HG03354 (cell line): ENCODE measurements around the gene CFAP251.

Experiments
- ATAC-seq: cut with Tn5 transposase; IDR thresholded peaks from one replicate; pipeline ENCODE4 v1.9.1; 2021; ENCODE audit warnings: mild to moderate bottlenecking; ENCODE audit not compliant: unreplicated experiment, poor library complexity, severe bottlenecking

CFAP251 gene

DNA sequence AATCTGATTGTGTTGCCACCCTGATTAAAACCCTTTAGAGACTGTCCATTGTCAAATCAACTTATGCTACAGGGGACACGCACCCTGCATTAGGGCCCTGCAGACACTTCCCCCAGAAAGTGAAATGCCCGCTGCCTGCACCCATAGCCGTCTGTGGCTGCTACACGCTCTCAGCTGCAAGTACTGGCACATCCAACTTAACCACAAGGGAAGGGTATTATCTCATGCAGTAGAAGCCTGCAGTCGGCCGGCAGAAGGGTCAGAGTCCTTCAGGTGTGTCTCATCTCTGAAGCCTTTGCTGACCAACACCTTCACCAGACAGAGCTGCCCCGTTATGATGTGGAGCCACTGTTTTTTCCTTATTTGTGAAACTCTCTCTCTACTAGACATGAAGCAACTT lies 20.8 kb downstream of the CFAP251 start:
- no peak for ATAC-seq

- no peak for ATAC-seq
Observed at GRCh38 chr12:121939992-121940766, 21.8 kb downstream of the CFAP251 start.

DNA sequence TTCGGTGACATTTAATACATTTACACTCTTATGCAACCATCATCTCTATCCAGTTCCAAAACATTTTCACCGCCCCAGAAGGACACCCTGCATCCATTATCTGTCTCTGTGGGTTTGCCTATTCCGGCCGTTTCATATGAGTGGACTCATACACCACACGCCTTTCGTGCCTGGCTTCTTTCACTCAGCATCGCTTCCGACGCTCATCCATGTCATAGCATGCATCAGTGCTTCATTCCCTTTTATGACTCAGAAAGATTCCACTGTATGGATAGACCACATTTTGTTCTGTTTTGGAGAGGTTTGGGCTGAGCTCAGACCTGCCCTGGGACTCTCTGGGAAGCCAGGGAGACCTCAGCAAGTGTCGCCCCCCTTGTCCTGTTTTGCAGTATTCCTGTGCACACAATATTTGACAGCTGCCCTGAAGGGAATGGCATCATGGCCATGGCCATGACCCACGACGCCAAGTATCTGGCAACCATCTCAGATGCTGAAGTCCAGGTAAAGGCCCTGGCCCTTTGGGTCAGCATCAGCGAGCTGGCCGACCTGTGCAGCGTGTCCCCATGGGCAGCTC lies 23.8 kb downstream of the CFAP251 start:
- no peak for ATAC-seq

GRCh38 chr12:121943926-121944325 lies 25.5 kb downstream of the CFAP251 start:
- ATAC-seq, result no peak

GRCh38 chr12:121946313-121947025 lies 28.1 kb downstream of the CFAP251 start:
- ATAC-seq, result no peak

- ATAC-seq, result no peak
Observed at GRCh38 chr12:121947981-121948380, 29.6 kb downstream of the CFAP251 start.

GRCh38 chr12:121949648-121950397 lies 31.4 kb downstream of the CFAP251 start:
- ATAC-seq, result no peak

- ATAC-seq, result no peak
Observed at GRCh38 chr12:121953117-121953692, 34.8 kb downstream of the CFAP251 start.

DNA sequence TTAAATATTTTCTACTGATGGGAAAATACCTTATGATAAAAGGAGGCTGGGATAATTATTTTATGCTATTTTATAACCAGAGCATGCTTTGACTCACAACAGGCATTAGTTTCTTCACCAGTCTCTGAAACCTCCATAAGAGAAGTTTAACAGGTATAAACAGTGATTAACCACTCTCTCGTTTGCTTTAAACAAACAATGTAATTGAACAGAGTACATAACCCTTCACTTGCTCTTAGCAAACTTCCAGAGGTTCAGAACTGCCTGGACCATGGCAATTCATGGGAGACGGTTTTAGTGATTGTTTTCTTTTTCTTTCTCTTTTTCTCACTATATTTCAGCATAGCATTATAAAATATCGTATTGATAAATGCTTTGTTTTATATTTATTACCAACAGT lies 35.3 kb downstream of the CFAP251 start:
- ATAC-seq, result no peak

- no peak for ATAC-seq
Observed at GRCh38 chr12:121955258-121956237, 37.2 kb downstream of the CFAP251 start.

- no peak for ATAC-seq
Observed at GRCh38 chr12:121957861-121958515, 39.6 kb downstream of the CFAP251 start.

DNA sequence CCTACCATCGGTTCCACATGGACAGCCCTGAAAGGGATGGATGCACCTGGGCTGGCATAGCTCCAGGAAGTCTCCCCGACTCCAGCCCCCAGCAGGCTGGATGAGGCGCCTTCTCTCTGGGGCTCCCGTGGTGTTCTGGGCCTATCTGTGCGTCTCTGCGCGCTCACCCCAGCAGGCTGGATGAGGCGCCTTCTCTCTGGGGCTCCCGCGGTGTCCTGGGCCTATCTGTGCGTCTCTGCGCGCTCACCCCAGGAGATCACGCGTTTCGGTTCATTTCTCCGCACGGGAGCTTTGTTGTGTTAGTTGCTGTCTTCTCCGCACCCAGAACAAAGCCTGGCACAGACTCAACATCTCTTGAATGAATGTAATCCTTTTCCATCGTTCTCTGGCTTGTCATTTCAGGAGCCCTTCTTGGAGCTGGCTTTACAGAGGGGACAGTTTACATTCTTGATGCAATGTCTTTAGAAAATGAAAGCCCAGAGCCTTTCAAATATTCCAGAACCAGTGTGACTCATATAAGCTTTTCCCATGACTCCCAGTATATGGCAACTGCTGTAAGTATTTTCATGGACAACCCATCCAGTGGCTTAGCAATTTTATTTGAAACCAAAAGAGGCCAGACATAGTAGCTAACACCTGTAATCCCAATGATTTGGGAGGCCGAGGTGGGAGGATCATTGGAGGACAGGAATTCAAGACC lies 40.3 kb downstream of the CFAP251 start:
- ATAC-seq, result no peak

DNA sequence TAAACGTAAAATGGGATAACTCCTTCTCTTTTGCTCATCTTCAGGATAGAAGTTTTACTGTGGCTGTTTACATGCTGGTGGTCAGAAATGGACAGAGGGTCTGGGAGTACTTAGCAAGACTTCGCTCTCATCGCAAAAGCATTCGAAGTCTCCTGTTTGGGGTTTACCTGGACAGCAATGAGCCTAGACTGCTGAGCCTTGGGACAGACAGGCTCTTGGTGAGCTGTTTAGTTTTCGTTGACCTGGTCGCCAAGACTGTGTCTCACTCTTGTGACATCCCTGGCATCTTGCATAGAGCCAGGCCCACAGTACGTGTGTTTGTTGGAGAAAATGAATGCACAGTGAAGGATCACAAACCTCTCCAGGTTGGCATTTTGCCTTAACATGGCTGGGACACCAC lies 42.1 kb downstream of the CFAP251 start:
- no peak for ATAC-seq

DNA sequence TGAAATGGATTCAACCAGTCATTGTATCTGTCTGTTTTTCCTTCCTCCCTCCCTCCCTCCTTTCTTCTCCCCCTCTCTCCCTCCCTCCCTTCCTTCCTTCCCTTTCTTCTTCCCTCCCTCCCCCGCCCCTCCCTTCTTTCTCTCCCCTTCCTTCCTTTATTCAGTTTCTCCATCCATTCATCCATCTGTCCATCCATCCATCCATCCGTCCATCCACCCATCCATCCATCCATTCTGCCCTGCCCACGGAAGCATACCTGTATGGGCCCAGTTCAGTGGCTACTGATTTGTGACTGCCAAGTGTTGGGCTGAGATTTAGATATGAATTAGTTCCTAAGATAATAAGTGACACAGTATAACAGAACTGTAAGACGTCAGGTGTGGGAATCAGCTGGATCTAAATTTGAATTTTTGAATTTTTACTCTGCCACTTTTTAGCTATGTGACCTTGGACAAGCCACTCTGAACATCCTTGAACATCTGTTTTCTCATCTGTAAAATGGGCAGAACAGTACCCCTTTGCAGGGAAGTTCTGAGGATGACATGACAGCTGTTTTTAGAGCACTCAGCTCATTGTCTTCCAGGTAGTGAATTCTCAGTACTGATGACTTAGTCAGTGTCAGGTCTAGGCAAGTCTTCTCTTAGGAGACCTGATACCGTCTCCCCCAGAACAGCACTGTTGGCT lies 42.9 kb downstream of the CFAP251 start:
- ATAC-seq, result no peak

- no peak for ATAC-seq
Observed at GRCh38 chr12:121963341-121964018, 45.1 kb downstream of the CFAP251 start.

GRCh38 chr12:121964813-121965643 lies 46.6 kb downstream of the CFAP251 start:
- ATAC-seq, result no peak
